ENCODE results near the gene TMEM138. TPM values are rescaled to one million over a fixed set of nuclear protein-coding genes. Genes with fewer than 3 reads are reported as not detected.

The TMEM138 gene
- total RNA-seq, 1 donor from 2014 or later: 68.4 TPM

DNA sequence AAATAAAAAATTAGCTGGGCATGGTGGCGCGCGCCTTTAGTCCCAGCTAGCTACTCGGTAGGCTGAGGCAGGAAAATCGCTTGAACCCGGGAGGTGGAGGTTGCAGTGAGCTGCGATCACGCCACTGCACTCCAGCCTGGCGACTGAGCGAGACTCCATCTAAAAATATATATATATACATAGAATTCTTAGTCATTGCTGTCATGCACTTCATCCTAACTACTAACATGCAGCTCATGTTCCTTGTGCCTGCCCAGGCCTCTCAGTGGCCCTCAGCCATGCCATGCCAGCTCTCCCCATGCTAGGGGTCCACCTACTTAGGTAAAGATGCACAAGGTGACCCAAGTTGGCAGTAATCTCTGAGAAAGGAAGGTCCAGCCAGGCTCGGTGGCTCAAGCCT, 3.6 kb upstream of the TMEM138 start:
- peaks cover 13% of the 10 kb centered on the region for H3K36me3 Mint-ChIP-seq (ENCODE audit: low read depth)
- intact Hi-C loops (cut with micrococcal nuclease): no loop called here
- DNase-seq (ENCODE audit: low spot score): no peak
- H3K27me3 Mint-ChIP-seq (ENCODE audit: insufficient read depth): no peaks in the 10 kb centered on the region
- peaks cover 37% of the 10 kb centered on the region for H3K4me1 Mint-ChIP-seq (ENCODE audit: low read depth)
- no peak overlapping the region for H3K27ac Mint-ChIP-seq
- no peak overlapping the region for H3K4me3 Mint-ChIP-seq
- H3K9me3 Mint-ChIP-seq: no peaks in the 10 kb centered on the region

DNA sequence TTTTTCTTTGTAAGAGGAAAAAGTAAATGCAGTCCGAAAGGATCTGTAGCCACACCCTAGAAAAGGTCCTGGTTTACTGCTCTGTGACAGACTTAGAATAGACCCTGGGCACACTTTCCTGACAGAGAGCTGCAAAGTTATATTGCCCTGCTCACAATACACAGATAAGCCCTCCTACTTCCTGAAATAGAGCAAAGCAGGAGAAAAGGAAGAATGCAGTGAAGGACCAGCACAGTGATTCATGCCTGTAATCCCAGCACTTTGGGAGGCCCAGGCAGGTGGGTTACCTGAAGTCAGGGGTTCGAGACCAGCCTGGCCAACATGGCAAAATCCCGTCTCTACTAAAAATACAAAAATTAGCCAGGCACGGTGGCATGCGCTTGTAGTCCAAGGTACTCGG, 2.7 kb upstream of the TMEM138 start:
- H3K27me3 Mint-ChIP-seq (ENCODE audit: insufficient read depth): no peaks in the 10 kb centered on the region
- H3K27ac Mint-ChIP-seq: no peak overlapping the region
- H3K36me3 Mint-ChIP-seq (ENCODE audit: low read depth): peaks cover 19% of the 10 kb centered on the region
- no peaks in the 10 kb centered on the region for H3K9me3 Mint-ChIP-seq
- DNase-seq (ENCODE audit: low spot score): no peak
- H3K4me1 Mint-ChIP-seq (ENCODE audit: low read depth): peaks cover 45% of the 10 kb centered on the region
- peak overlapping the region; percentile 11 for H3K4me3 Mint-ChIP-seq
- intact Hi-C loops (cut with micrococcal nuclease): no loop called here

DNA sequence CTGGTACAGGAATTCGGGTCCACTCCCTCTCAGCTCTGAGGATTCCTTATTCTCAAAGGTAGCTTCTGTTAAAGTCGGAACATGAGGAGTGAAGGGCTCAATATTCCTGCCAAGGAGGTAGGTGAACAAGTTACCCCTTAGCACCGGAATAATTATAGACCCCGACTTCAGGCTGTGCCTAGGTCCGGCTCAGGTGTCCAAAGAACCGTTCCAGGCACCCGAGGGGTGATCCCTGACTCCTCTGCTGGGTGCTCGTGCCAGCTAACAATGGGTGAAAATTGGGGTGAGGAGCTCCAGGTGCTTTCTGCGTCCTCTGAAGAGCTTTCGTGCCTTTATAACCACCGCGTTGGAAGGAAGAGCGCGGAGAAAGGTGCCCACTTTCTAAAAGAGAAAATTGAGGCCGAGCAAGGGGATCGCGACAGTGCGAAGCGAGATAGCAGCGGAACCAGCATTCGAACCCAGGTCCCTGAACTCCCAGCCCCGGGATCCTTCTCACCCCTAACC, 885 bp upstream of the TMEM138 start:
- H3K4me1 Mint-ChIP-seq (ENCODE audit: low read depth): peaks cover 45% of the 10 kb centered on the region
- no peaks in the 10 kb centered on the region for H3K9me3 Mint-ChIP-seq
- H3K27ac Mint-ChIP-seq: peak overlapping the region; percentile 95
- peak overlapping the region; percentile 98 for H3K4me3 Mint-ChIP-seq
- no peak for DNase-seq (ENCODE audit: low spot score)
- H3K36me3 Mint-ChIP-seq (ENCODE audit: low read depth): peaks cover 20% of the 10 kb centered on the region
- intact Hi-C loops (cut with micrococcal nuclease): loop anchor here (1.0 to 10.0 kb wide), 3 partner anchors 31 to 431 kb away; partner anchors contain the start of genes FEN1, TMEM216, TMEM258 and VPS37C
- no peaks in the 10 kb centered on the region for H3K27me3 Mint-ChIP-seq (ENCODE audit: insufficient read depth)

DNA sequence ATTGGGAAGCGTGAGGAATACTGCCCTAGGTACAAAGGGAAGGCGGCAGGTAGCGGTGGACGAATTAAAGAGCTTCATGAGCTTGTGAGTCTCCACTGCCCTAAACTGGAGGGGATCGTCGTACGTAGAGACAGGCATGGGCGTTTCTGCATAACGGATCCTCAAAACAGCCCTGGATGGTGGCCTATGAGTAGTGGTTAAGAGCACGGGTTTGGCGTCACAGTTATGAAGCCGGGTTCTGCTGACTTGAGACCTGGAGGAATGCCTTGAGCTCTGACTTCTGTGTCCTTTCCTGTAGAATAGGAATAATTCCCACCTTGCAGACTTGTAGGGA, 335 bp downstream of the TMEM138 start:
- Mint-ChIP-seq H3K4me1 (ENCODE audit: low read depth) (peaks cover 39% of the 10 kb centered on the region), H3K27me3 (ENCODE audit: insufficient read depth) (no peaks in the 10 kb centered on the region), H3K9me3 (no peaks in the 10 kb centered on the region), H3K27ac (peak overlapping the region; percentile 95), H3K36me3 (ENCODE audit: low read depth) (peaks cover 29% of the 10 kb centered on the region), H3K4me3 (peak overlapping the region; percentile 98)
- peak; percentile 16 for DNase-seq (ENCODE audit: low spot score)
- intact Hi-C loops (cut with micrococcal nuclease): loop anchor here (1.0 to 10.0 kb wide), 7 partner anchors 23 to 521 kb away; partner anchors contain the start of genes CPSF7, DDB1, TKFC and VPS37C

DNA sequence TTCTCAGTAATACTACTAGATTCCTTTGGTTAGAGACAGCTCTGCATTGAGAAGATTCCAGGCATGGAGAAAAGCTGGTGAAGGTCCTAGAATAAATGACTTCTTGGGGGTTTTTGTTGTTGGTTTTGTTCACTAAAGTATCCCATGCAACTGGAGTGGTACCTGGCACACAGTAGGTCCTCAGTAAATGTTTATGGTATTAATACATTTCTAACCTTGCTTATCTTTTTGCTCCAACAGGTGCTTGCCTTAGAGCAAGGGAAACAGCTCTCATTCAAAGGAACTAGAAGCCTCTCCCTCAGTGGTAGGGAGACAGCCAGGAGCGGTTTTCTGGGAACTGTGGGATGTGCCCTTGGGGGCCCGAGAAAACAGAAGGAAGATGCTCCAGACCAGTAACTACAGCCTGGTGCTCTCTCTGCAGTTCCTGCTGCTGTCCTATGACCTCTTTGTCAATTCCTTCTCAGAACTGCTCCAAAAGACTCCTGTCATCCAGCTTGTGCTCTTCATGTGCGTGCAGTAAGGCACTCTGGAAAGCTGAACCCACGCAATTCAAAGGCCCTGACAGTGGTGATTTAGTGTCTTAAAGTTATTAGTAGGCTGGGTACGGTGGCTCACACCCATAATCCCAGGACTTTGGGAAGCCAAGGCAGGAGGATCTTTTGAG, 2.0 kb downstream of the TMEM138 start:
- intact Hi-C loops (cut with micrococcal nuclease): loop anchor here (10.0 kb wide), 1 partner anchor 199 kb away; the partner anchor contains the start of gene VPS37C
- Mint-ChIP-seq H3K27ac (no peak overlapping the region), H3K36me3 (ENCODE audit: low read depth) (peaks cover 40% of the 10 kb centered on the region), H3K27me3 (ENCODE audit: insufficient read depth) (no peaks in the 10 kb centered on the region), H3K4me3 (peak overlapping the region; percentile 98), H3K9me3 (no peaks in the 10 kb centered on the region), H3K4me1 (ENCODE audit: low read depth) (peaks cover 34% of the 10 kb centered on the region)
- no peak for DNase-seq (ENCODE audit: low spot score)

DNA sequence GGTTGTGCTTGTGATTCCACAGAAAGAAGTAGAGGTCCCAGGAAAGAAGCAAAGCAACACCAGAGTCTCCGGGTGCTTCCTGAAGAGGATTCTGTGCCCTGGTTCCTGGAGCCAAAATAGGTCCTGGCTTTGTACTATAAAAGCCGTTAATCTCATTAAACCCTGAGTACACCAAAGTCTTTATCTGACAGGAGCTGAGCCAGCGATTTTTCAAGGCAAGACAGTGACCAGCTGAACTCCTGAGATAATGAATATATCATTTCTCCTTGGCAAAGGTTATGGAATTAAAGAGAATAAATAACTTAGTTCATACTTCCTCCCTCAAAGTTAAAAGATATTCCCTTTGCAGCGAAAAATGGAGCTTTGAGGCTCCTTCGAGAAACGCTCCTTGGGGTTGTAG, 5.2 kb downstream of the TMEM138 start:
- no peak for DNase-seq (ENCODE audit: low spot score)
- no peak overlapping the region for H3K27ac Mint-ChIP-seq
- H3K27me3 Mint-ChIP-seq (ENCODE audit: insufficient read depth): no peaks in the 10 kb centered on the region
- no peak overlapping the region for H3K4me3 Mint-ChIP-seq
- H3K4me1 Mint-ChIP-seq (ENCODE audit: low read depth): peaks cover 34% of the 10 kb centered on the region
- H3K36me3 Mint-ChIP-seq (ENCODE audit: low read depth): peaks cover 60% of the 10 kb centered on the region
- H3K9me3 Mint-ChIP-seq: peaks cover 4% of the 10 kb centered on the region
- intact Hi-C loops (cut with micrococcal nuclease): loop anchor here (10.0 kb wide), 1 partner anchor 203 kb away; the partner anchor contains the start of gene VPS37C

DNA sequence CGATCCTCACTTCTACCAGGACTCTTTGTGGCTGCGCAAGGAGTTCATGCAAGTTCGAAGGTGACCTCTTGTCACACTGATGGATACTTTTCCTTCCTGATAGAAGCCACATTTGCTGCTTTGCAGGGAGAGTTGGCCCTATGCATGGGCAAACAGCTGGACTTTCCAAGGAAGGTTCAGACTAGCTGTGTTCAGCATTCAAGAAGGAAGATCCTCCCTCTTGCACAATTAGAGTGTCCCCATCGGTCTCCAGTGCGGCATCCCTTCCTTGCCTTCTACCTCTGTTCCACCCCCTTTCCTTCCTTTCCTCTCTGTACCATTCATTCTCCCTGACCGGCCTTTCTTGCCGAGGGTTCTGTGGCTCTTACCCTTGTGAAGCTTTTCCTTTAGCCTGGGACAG, 6.5 kb downstream of the TMEM138 start:
- no peak for DNase-seq (ENCODE audit: low spot score)
- Mint-ChIP-seq H3K27ac (peak overlapping the region; percentile 51), H3K36me3 (ENCODE audit: low read depth) (peaks cover 58% of the 10 kb centered on the region), H3K27me3 (ENCODE audit: insufficient read depth) (no peaks in the 10 kb centered on the region), H3K4me1 (ENCODE audit: low read depth) (peaks cover 22% of the 10 kb centered on the region), H3K9me3 (peaks cover 7% of the 10 kb centered on the region), H3K4me3 (no peak overlapping the region)
- intact Hi-C loops (cut with micrococcal nuclease): loop anchor here (10.0 kb wide), 1 partner anchor 204 kb away; the partner anchor contains the start of gene VPS37C

DNA sequence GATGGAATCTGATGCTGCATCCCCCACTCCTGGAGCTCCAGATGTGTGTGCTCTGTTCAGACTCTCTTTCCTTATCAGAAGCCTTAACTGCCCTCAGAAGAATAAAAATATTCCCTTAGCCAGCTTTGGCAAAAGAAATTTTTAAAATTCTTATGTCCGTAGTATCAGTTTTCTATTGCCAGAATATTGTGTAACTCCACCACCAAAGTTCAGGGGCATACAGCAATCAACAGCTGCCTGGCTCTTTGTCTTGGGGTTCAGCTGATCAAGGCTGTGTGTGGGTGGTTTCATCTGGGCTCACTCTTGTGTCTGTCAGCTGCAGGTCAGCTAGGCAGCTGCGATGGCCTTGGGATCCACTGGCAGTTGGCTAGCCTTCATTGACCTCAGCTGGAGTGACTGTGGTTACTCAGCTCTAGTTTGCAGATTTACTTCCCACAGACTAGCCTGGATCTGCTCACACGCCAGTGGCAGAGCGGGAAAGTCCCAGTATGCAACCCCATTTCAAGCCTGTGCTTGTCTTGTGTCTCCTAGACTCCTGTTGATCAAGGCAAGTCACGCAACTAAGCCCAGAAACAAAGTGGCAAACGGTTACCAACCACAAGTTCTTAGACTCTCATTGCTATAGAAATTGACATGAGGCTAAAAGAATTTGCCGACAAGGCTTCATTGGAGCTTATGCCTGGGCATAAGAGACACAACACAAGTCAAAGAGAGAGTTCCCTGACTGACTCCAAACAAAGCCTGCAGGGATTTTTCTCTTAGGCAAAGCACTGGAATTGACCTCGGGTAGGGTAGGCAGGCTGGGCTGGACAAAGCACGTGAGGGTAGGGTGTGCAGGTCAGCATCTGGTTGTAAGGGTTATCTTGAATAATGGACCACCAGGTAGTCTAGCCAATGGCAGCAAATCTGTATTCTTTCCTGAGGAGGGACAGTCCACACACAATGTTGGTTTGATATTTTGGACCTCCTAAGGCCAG, 7.5 kb downstream of the TMEM138 start:
- H3K36me3 Mint-ChIP-seq (ENCODE audit: low read depth): peaks cover 50% of the 10 kb centered on the region
- H3K4me3 Mint-ChIP-seq: no peak overlapping the region
- no peaks in the 10 kb centered on the region for H3K27me3 Mint-ChIP-seq (ENCODE audit: insufficient read depth)
- H3K27ac Mint-ChIP-seq: no peak overlapping the region
- DNase-seq (ENCODE audit: low spot score): no peak
- H3K4me1 Mint-ChIP-seq (ENCODE audit: low read depth): peaks cover 15% of the 10 kb centered on the region
- peaks cover 7% of the 10 kb centered on the region for H3K9me3 Mint-ChIP-seq
- intact Hi-C loops (cut with micrococcal nuclease): loop anchor here (10.0 kb wide), 1 partner anchor 205 kb away; the partner anchor contains the start of gene VPS37C

DNA sequence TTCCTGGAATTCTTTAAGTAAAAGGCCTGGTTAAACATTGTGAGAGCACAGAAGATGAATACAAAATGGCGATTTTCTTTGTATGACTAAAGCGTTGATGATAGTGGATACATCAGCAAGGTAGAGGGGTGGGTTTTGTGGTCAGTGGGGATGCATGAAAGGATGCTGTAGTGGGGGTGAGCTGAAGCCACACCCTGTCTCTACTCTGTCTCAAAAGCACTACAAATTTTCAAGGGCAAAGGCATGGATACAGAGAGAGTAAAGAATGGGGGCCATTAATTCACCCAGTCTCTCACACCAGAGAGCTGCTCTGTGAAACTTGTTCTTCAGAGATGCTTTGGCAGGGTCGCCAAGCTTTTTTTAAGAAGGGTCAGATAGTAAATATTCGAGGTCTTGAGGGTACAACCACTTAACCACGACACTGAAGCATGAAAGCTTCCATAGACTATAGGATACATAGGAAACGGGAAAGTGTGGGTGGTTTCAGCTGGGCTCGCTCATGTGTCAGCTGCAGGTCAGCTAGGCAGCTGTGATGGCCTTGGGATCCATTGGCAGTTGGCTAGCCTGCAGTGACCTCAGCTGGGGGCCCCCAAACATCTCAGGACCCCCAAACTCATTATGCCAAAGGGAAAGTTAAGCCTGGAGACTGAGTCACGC, 8.3 kb downstream of the TMEM138 start:
- Mint-ChIP-seq H3K36me3 (ENCODE audit: low read depth) (peaks cover 53% of the 10 kb centered on the region), H3K4me1 (ENCODE audit: low read depth) (peaks cover 15% of the 10 kb centered on the region), H3K4me3 (no peak overlapping the region), H3K27me3 (ENCODE audit: insufficient read depth) (no peaks in the 10 kb centered on the region), H3K9me3 (peaks cover 7% of the 10 kb centered on the region), H3K27ac (no peak overlapping the region)
- no peak for DNase-seq (ENCODE audit: low spot score)
- intact Hi-C loops (cut with micrococcal nuclease): no loop called here

DNA sequence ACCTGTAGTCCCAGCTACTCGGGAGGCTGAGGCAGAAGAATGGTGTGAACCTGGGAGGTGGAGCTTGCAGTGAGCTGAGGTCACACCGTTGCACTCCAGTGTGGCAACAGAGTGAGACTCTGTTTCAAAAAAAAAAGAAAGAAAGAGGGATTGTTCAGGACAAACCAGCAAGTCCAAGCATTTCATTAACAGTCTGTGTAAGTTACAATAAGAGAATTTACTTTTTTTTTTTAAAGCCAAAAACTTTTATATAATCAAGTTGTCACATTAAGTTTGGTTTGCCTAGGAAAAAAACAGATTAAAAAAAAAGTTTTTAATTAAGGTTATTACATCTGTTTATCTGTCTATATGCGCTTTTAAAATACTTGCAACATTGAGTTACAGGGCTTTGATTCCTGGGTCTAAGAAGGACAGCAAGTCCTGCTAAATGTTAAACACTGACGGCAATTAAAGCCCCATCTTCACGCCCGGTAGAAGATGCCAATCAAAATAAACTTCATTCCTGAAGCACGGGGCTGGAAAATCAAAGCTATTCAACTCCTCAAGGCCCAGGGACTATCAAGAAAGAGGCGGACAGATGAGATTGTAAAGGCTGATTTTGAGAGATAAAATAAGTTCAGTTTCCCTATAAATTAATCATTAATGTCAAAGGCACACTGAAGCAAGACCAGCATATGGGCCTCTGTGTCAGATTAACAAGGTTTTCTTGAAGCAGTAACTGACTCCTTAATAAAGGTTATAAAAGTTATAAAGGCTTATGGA, 10.7 kb downstream of the TMEM138 start:
- Mint-ChIP-seq H3K27me3 (ENCODE audit: insufficient read depth) (no peaks in the 10 kb centered on the region), H3K4me1 (ENCODE audit: low read depth) (peaks cover 15% of the 10 kb centered on the region), H3K27ac (no peak overlapping the region), H3K9me3 (peaks cover 7% of the 10 kb centered on the region), H3K36me3 (ENCODE audit: low read depth) (peaks cover 41% of the 10 kb centered on the region), H3K4me3 (no peak overlapping the region)
- DNase-seq (ENCODE audit: low spot score): no peak
- intact Hi-C loops (cut with micrococcal nuclease): no loop called here

DNA sequence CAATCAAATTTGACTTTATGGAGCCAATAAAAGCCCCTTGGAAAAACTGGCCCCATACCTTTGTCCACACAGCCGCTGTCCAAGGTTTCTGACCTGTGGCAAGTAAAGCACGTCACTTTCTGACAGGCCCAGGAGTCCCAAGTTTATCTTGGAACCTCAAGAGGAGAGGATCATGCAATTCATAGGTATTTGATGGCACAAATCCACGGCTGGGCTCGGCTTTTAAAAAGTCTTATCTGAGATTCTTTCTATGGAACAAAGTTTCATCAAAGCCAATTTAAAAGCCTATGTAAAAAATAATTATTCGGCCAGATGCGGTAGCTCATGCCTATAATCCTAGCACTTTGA, 13.6 kb downstream of the TMEM138 start:
- intact Hi-C loops (cut with micrococcal nuclease): no loop called here
- H3K4me3 Mint-ChIP-seq: no peak overlapping the region
- no peak overlapping the region for H3K27ac Mint-ChIP-seq
- H3K9me3 Mint-ChIP-seq: peaks cover 7% of the 10 kb centered on the region
- peaks cover 19% of the 10 kb centered on the region for H3K36me3 Mint-ChIP-seq (ENCODE audit: low read depth)
- no peak for DNase-seq (ENCODE audit: low spot score)
- H3K27me3 Mint-ChIP-seq (ENCODE audit: insufficient read depth): no peaks in the 10 kb centered on the region
- H3K4me1 Mint-ChIP-seq (ENCODE audit: low read depth): no peaks in the 10 kb centered on the region
